ENCODE measurements around the gene SGSH.

DNA sequence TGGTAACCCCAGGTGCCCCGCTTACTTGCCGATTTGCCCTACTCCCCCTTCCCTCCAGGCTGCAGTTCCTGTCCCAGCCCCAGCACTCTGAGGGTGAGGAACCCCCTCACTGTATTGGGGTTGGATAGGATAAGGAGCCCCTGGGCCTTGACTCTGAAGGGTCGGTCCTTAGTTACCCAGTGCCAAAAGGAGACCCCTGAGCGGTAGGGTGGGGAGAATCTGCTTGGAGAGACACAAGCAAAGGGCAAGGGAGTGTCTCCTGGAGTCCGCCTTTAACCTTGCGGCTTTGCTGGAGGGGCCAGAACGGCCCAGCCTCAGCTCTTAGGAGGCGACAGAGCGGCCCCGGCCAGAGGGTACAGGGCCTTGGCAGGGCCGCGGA is 37.3 kb downstream of the SGSH start:
- no peak for TF ChIP-seq POLR2A (IDR thresholded peaks at IDR 0.05)
- TF ChIP-seq, protein P1, sequence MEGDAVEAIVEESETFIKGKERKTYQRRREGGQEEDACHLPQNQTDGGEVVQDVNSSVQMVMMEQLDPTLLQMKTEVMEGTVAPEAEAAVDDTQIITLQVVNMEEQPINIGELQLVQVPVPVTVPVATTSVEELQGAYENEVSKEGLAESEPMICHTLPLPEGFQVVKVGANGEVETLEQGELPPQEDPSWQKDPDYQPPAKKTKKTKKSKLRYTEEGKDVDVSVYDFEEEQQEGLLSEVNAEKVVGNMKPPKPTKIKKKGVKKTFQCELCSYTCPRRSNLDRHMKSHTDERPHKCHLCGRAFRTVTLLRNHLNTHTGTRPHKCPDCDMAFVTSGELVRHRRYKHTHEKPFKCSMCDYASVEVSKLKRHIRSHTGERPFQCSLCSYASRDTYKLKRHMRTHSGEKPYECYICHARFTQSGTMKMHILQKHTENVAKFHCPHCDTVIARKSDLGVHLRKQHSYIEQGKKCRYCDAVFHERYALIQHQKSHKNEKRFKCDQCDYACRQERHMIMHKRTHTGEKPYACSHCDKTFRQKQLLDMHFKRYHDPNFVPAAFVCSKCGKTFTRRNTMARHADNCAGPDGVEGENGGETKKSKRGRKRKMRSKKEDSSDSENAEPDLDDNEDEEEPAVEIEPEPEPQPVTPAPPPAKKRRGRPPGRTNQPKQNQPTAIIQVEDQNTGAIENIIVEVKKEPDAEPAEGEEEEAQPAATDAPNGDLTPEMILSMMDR (IDR thresholded peaks at IDR 0.05) = no peak

Data from uterus (tissue), 2 donors.